Psoas muscle (tissue), 8 donors: Measurements from ENCODE around the gene LPP. TPM values are rescaled to one million over a fixed set of nuclear protein-coding genes. Genes with fewer than 3 reads are reported as not detected.

Source experiments
- ATAC-seq, 4 donors: fragments of 200-7000 bp; cut with Tn5 transposase; one replicate each; pipeline ENCODE4 v1.9.1; 2020; ENCODE audit warnings: moderate library complexity in 3 of 4, mild to moderate bottlenecking in 2 of 4
- DNase-seq, 2 donors: peaks; one replicate each; pipeline ENCODE4 v3.0.0-alpha.2; 2020
- H3K27ac ChIP-seq: fragments of 200-600 bp; one replicate; pipeline ENCODE4 v1.8.0; 2022
- H3K27me3 ChIP-seq, 3 donors: fragments of 200-600 bp in 1 of 3; one replicate each; pipeline versions ENCODE4 v1.6.1 to v1.8.0; 2013 to 2022; ENCODE audit warnings: low read length in 2 of 3, mild to moderate bottlenecking in 2 of 3, moderate library complexity in 1 of 3; ENCODE audit not compliant: insufficient read depth in 3 of 3
- H3K36me3 ChIP-seq, 2 donors: fragments of 200-600 bp in 1 of 2; one replicate each; pipeline versions ENCODE4 v1.6.1 to v1.8.0; 2013 to 2022; ENCODE audit warnings: low read depth in 1 of 2, mild to moderate bottlenecking in 1 of 2, moderate library complexity in 1 of 2; ENCODE audit not compliant: insufficient read depth in 1 of 2
- H3K4me1 ChIP-seq: fragments of 200-600 bp; one replicate; pipeline ENCODE4 v1.8.0; 2022
- H3K4me3 ChIP-seq: fragments of 200-600 bp; one replicate; pipeline ENCODE4 v1.8.0; 2022; ENCODE audit warnings: mild to moderate bottlenecking
- H3K9me3 ChIP-seq: fragments of 200-600 bp; one replicate; pipeline ENCODE4 v1.8.0; 2022
- WGBS, 3 donors: extraction: QIAGEN DNeasy Blood & Tissue Kit; methylation state at CpG; one replicate each; pipeline versions ENCODE4 v1.1.6 to v1.1.7; 2013; 5-methylcytosine and 5-hydroxymethylcytosine counted together
- intact Hi-C, 2 donors: fragments of 100-400 bp; cut with DNase I; formaldehyde crosslinking; loops; one replicate each; pipeline versions ENCODE4 v1.11.0 to v1.14.2; 2022
- polyA plus RNA-seq, 3 donors: library from polyadenylated mRNA; stranded (reverse); fragments of 200-250 nt; gene quantifications; one replicate each; pipeline ENCODE4 v1.2.3, GENCODE V29; 2013
- total RNA-seq, 4 donors: library from RNA; stranded (reverse); fragmentation: NEBNext Ultra II Directional in 2 of 4; extraction: Animal tissue kit (Norgen Biotek cat#: 25700) in 2 of 4; gene quantifications; one replicate each; pipeline versions ENCODE4 v1.2.1 to v1.2.4, GENCODE V29; 2021 to 2023
- TF ChIP-seq, protein P1 (sequence below): fragments of 200-600 bp; IDR thresholded peaks from one replicate; pipeline ENCODE4 v1.8.0; 2022; ENCODE audit warnings: antibody characterized with exemption
- donor health status: healthy with polysubstance abuse.
- donor health status: DM: no; HTN: no; CAD: no; lungs with moderate emphysema.
- donor health status: Bipolar disorder and iron deficiency.
- donor health status: healthy.
- donor health status: DM: yes; HTN: yes; CAD: no.
- donor health status: DM: no; HTN: no; CAD: no.
- donor health status: DM: no; HTN: no; CAD: no.
- donor health status: DM: yes; HTN: yes; CAD: no.

The LPP gene
- total and polyA plus RNA-seq, 7 donors = 2.6 to 80.3 (median 42.8) TPM

DNA sequence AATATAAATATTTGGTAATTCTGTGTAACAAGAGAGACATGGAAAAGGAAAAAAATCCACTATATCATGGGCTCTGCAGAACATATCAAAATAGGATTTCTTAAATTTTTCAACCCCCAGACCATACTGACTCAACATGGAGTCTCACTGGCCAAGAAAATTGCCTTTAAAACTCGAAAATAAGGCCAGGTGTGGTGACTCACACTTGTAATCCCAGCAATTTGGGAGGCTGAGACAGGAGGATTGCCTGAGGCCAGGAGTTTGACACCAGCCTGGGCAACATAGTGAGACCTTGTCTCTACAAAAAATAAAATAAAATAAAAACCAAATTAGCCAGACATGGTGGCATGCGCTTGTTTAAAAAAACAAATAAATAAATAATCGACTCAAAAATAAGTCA is 723.4 kb downstream of the LPP start:
- WGBS, 3 donors = 89 to 90% (median 89%) methylated on average over 3 of the region's 3 CpGs
- Histone ChIP-seq H3K4me3 (no peak overlapping the region), H3K4me1 (peaks cover 13% of the 10 kb centered on the region), H3K27ac (no peak overlapping the region), H3K36me3 (peaks cover 0 to 48% of the 10 kb centered on the region in 2 donors), H3K9me3 (no peaks in the 10 kb centered on the region), H3K27me3 (no peaks in the 10 kb centered on the region)
- TF ChIP-seq, protein P1, sequence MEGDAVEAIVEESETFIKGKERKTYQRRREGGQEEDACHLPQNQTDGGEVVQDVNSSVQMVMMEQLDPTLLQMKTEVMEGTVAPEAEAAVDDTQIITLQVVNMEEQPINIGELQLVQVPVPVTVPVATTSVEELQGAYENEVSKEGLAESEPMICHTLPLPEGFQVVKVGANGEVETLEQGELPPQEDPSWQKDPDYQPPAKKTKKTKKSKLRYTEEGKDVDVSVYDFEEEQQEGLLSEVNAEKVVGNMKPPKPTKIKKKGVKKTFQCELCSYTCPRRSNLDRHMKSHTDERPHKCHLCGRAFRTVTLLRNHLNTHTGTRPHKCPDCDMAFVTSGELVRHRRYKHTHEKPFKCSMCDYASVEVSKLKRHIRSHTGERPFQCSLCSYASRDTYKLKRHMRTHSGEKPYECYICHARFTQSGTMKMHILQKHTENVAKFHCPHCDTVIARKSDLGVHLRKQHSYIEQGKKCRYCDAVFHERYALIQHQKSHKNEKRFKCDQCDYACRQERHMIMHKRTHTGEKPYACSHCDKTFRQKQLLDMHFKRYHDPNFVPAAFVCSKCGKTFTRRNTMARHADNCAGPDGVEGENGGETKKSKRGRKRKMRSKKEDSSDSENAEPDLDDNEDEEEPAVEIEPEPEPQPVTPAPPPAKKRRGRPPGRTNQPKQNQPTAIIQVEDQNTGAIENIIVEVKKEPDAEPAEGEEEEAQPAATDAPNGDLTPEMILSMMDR = no peak
- ATAC-seq (no peak), DNase-seq (no peak)
- intact Hi-C loops = no loop called here

DNA sequence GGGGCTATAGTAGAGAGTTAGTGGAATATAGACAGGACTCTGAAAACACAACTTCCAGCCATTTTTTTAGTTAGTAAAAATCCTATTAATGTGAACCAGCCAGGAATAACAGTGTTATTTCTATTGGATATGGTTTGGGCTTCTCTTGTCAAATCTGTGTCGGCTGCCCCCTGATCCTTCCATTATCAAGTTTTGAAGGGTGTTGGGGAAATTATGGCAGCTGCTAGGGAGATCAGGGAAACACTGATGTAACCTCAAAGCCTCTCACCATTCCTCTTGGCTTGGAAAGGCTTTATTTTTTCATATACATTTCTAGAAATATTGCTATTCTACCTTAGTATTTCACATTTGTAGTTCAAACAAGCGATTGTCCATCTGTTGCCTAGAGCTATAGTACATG is 724.1 kb downstream of the LPP start:
- WGBS, 3 donors = 88 to 93% (median 90%) methylated on average over 2 of the region's 2 CpGs
- no peaks in the 10 kb centered on the region for H3K9me3 ChIP-seq
- intact Hi-C loops = no loop called here
- peaks cover 15% of the 10 kb centered on the region for H3K4me1 ChIP-seq
- no peak overlapping the region for H3K4me3 ChIP-seq
- H3K27ac ChIP-seq = no peak overlapping the region
- ATAC-seq (no peak), DNase-seq (no peak)
- no peaks in the 10 kb centered on the region for H3K27me3 ChIP-seq
- H3K36me3 ChIP-seq = peaks cover 0 to 41% of the 10 kb centered on the region in 2 donors
- TF ChIP-seq, protein P1 = no peak

DNA sequence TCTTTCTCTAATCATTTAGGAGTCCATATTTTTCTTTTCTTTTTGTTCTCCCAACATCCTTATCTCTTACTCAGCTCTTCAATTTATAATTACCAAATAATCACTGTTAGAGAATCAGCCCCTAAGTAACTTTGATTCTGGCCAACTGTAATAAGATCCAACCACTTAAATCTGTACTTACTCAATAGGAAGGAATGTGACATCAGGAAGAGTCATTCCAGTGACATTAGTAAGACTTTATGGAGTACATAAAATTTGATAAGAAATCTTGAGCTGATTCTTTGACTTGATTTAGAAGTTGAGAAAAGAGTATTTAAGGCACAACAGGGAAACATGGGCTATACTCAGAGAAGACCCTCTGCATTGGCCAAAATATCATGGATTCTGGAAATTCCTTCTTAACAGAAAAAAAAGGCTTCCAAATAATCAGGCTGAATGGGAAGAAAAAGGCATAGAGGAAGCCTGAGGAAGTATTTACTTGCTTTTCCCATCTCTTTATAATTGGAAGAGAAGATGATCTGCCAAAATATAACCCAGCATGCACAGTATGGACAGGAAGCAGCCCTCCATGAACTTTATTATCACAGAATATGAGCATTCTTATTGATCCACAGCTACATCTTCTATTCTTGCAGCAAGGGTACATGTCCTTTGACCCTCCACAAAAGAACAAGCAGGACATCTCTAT is 728.1 kb downstream of the LPP start:
- no peaks in the 10 kb centered on the region for H3K27me3 ChIP-seq
- H3K9me3 ChIP-seq = no peaks in the 10 kb centered on the region
- TF ChIP-seq, protein P1 = no peak
- peaks cover 0 to 6% of the 10 kb centered on the region in 2 donors for H3K36me3 ChIP-seq
- H3K4me1 ChIP-seq = peaks cover 19% of the 10 kb centered on the region
- DNase-seq (no peak), ATAC-seq (peak; percentile 72 to 86 (median 78))
- H3K4me3 ChIP-seq = no peak overlapping the region
- H3K27ac ChIP-seq = peak overlapping the region; percentile 32
- intact Hi-C loops = no loop called here

DNA sequence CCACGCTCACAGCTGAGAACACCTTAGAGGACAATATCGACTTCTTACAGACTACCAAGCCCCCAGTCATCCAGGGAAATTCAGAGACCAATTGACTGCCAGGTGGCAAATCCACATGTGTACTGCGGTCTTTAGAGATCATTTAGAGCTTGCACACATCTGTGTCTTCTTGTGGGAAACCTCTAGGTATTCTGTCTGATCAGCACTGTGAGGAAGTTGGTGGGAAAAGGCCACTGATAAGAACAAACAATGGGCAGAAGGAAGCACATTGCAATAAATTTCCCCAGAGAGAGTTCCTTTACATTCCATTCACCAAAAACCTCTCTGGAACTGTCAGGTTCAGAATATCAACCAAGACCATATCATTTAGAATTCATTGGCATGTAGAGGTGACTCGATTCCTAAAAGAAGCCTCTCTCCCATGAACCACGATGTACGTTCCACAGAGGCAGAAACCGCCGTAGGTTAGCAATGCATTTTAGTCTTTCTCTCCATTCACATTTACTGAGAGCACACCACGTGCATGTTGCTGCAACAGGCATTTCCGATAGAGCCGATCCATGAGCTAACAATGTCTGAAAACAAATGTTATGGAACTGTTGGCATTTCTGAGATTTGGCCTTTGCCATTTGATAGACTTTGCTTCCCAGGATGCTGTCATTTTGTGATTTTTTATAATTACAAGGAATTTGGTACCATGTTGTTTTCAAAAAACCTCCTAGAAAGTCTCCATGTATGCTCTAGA is 730.5 kb downstream of the LPP start:
- peaks cover 0 to 3% of the 10 kb centered on the region in 2 donors for H3K36me3 ChIP-seq
- intact Hi-C loops = no loop called here
- no peak overlapping the region for H3K27ac ChIP-seq
- H3K27me3 ChIP-seq = no peaks in the 10 kb centered on the region
- TF ChIP-seq, protein P1 = no peak
- no peak for ATAC-seq
- no peak for DNase-seq
- no peak overlapping the region for H3K4me3 ChIP-seq
- peaks cover 41% of the 10 kb centered on the region for H3K4me1 ChIP-seq
- WGBS, 3 donors = 84 to 93% (median 86%) methylated on average over 11 of the region's 11 CpGs
- no peaks in the 10 kb centered on the region for H3K9me3 ChIP-seq
